CD14-positive monocyte (primary cell): ENCODE results near the gene GPATCH2. TPM values are rescaled to one million over a fixed set of nuclear protein-coding genes. Genes with fewer than 3 reads are reported as not detected.

ENCODE experiments used
- DNase-seq, 3 donors: peaks; one replicate each; pipeline ENCODE4 v3.0.0-alpha.2; 2011 to 2022
- H2AFZ ChIP-seq: 2 replicates; pipeline ENCODE4 v1.6.0; 2012; ENCODE audit warnings: mild to moderate bottlenecking, low read depth, low read length, inconsistent platforms; ENCODE audit not compliant: insufficient read depth, poor library complexity, severe bottlenecking
- H3K27ac ChIP-seq, 2 donors: 1 replicate in 1 of 2; 2 replicates in 1 of 2; pipeline ENCODE4 v1.5.1; 2012 to 2013; ENCODE audit warnings: low read length in 2 of 2, control low read depth in 1 of 2, inconsistent platforms in 1 of 2, low read depth in 1 of 2, mild to moderate bottlenecking in 1 of 2
- H3K27me3 ChIP-seq, 2 donors: one replicate each; pipeline versions ENCODE4 v1.6.0 to v1.6.1; 2011 to 2013; ENCODE audit warnings: low read length in 2 of 2; ENCODE audit not compliant: control insufficient read depth in 2 of 2, insufficient read depth in 2 of 2
- H3K36me3 ChIP-seq, 2 donors: replicated peaks in 1 of 2; 1 replicate in 1 of 2; 2 replicates in 1 of 2; pipeline versions ENCODE4 v1.5.1 to v1.6.1; 2012 to 2013; ENCODE audit warnings: low read length in 2 of 2, control low read depth in 1 of 2, inconsistent platforms in 1 of 2, mild to moderate bottlenecking in 1 of 2; ENCODE audit not compliant: insufficient read depth in 2 of 2, control insufficient read depth in 1 of 2
- H3K4me1 ChIP-seq, 2 donors: 1 replicate in 1 of 2; 2 replicates in 1 of 2; pipeline versions ENCODE4 v1.5.1 to v1.6.1; 2012 to 2013; ENCODE audit warnings: low read length in 2 of 2, control low read depth in 1 of 2, inconsistent platforms in 1 of 2, mild to moderate bottlenecking in 1 of 2, moderate library complexity in 1 of 2; ENCODE audit not compliant: insufficient read depth in 2 of 2, control insufficient read depth in 1 of 2
- H3K4me2 ChIP-seq: replicated peaks from 2 replicates; pipeline ENCODE3; 2012; ENCODE audit warnings: low read length, moderate library complexity, mild to moderate bottlenecking; ENCODE audit not compliant: poor library complexity, severe bottlenecking; ENCODE audit errors: extremely low read depth
- H3K4me3 ChIP-seq, 3 experiments: fragments of 200-600 bp in 1 of 3; sonication (generic) in 1 of 3; replicated peaks in 1 of 3; 1 replicate in 2 of 3; 2 replicates in 1 of 3; pipeline ENCODE4 v1.5.1; 2011 to 2013; ENCODE audit warnings: low read length in 3 of 3, mild to moderate bottlenecking in 3 of 3, control low read depth in 2 of 3, low read depth in 2 of 3, inconsistent platforms in 1 of 3, moderate library complexity in 1 of 3
- H3K79me2 ChIP-seq: 2 replicates; pipeline ENCODE4 v1.6.0; 2012; ENCODE audit warnings: mild to moderate bottlenecking, control low read depth, inconsistent platforms, low read length, moderate library complexity; ENCODE audit not compliant: insufficient read depth
- H3K9ac ChIP-seq: 2 replicates; pipeline ENCODE4 v1.6.0; 2017; ENCODE audit warnings: low read length, mild to moderate bottlenecking; ENCODE audit not compliant: insufficient read depth, poor library complexity, severe bottlenecking
- H3K9me3 ChIP-seq, 2 donors: replicated peaks in 1 of 2; 1 replicate in 1 of 2; 2 replicates in 1 of 2; pipeline versions ENCODE4 v1.5.1 to v1.6.1; 2012 to 2013; ENCODE audit warnings: low read length in 2 of 2, control low read depth in 1 of 2; ENCODE audit not compliant: control insufficient read depth in 1 of 2, insufficient read depth in 1 of 2
- H4K20me1 ChIP-seq: 2 replicates; pipeline ENCODE4 v1.6.0; 2012; ENCODE audit warnings: mild to moderate bottlenecking, low read length, control low read depth, moderate library complexity; ENCODE audit not compliant: insufficient read depth
- H3K27ac Mint-ChIP-seq, 7 donors: one replicate each; pipeline ENCODE4 v1.8.0; 2020; ENCODE audit warnings: mild to moderate bottlenecking in 7 of 7, mixed read lengths in 7 of 7, moderate library complexity in 6 of 7, inconsistent platforms in 2 of 7
- H3K27me3 Mint-ChIP-seq, 3 donors: one replicate each; pipeline ENCODE4 v1.8.0; 2021 to 2022; ENCODE audit warnings: low read depth in 3 of 3, mild to moderate bottlenecking in 3 of 3, mixed read lengths in 3 of 3, moderate library complexity in 3 of 3, inconsistent platforms in 1 of 3
- H3K36me3 Mint-ChIP-seq, 2 donors: one replicate each; pipeline ENCODE4 v1.8.0; 2020; ENCODE audit warnings: mixed read lengths in 2 of 2, inconsistent platforms in 1 of 2, mild to moderate bottlenecking in 1 of 2
- H3K4me1 Mint-ChIP-seq: one replicate; pipeline ENCODE4 v1.8.0; 2020; ENCODE audit warnings: mild to moderate bottlenecking, mixed read lengths
- H3K4me3 Mint-ChIP-seq, 2 donors: one replicate each; pipeline ENCODE4 v1.8.0; 2020; ENCODE audit warnings: mild to moderate bottlenecking in 2 of 2, mixed read lengths in 2 of 2, moderate library complexity in 1 of 2
- H3K9me3 Mint-ChIP-seq, 7 donors: one replicate each; pipeline ENCODE4 v1.8.0; 2020 to 2022; ENCODE audit warnings: mixed read lengths in 7 of 7, mild to moderate bottlenecking in 6 of 7, moderate library complexity in 6 of 7, inconsistent platforms in 2 of 7
- CTCF ChIP-seq: fragments of 200-600 bp; IDR thresholded peaks from one replicate; pipeline ENCODE4 v1.8.0; 2022; ENCODE audit warnings: antibody characterized with exemption, mild to moderate bottlenecking
- WGBS: methylation state at CpG from one replicate; pipeline ENCODE4 v1.1.5; 2013; ENCODE audit warnings: missing lambda C conversion rate; ENCODE audit not compliant: insufficient coverage; 5-methylcytosine and 5-hydroxymethylcytosine counted together
- intact Hi-C, 2 donors: fragments of 100-400 bp; cut with micrococcal nuclease; formaldehyde crosslinking; loops; one replicate each; pipeline versions ENCODE4 v1.15.0 to v1.15.1; 2023
- polyA plus RNA-seq, 3 donors: library from polyadenylated mRNA; depleted of rRNA in 1 of 3; unstranded in 2 of 3; stranded (reverse) in 1 of 3; fragments of 300-500 nt in 2 of 3; fragments of >200 nt in 1 of 3; fragmentation: Illumina TruSeq in 2 of 3; gene quantifications; 1 replicate in 2 of 3; 2 replicates in 1 of 3; pipeline ENCODE4 v1.2.3, GENCODE V29; 2012 to 2021

The GPATCH2 gene
- polyA plus RNA-seq, 3 donors, result 1.8 to 3.4 (median 1.9) TPM

GRCh38 chr1:217453816-217454215, 177.1 kb downstream of the GPATCH2 start:
- no peak overlapping the region for H3K4me3 ChIP-seq
- H3K9me3 ChIP-seq, result peaks cover 0 to 13% of the 10 kb centered on the region in 2 donors
- no peaks in the 10 kb centered on the region for H3K27me3 ChIP-seq
- no peak overlapping the region for H3K4me2 ChIP-seq
- no peaks in the 10 kb centered on the region for H3K79me2 ChIP-seq
- H3K9ac ChIP-seq, result no peak overlapping the region
- no peak overlapping the region for H2AFZ ChIP-seq
- H4K20me1 ChIP-seq, result no peaks in the 10 kb centered on the region
- WGBS, result 94% methylated on average over 3 of the region's 4 CpGs
- Mint-ChIP-seq H3K9me3 (peaks cover 0 to 20% (median 7%) of the 10 kb centered on the region in 7 donors), H3K27ac (no peak overlapping the region), H3K36me3 (peaks cover 0 to 2% of the 10 kb centered on the region in 2 donors), H3K4me1 (no peaks in the 10 kb centered on the region), H3K27me3 (peaks cover 0 to 2% (median 0%) of the 10 kb centered on the region in 3 donors), H3K4me3 (no peak overlapping the region)
- H3K27ac ChIP-seq, result no peak overlapping the region
- no peak for TF ChIP-seq CTCF
- H3K4me1 ChIP-seq, result no peaks in the 10 kb centered on the region
- DNase-seq, result no peak
- H3K36me3 ChIP-seq, result no peaks in the 10 kb centered on the region
- intact Hi-C loops, result no loop called here

- no peak overlapping the region for H3K27ac ChIP-seq
- DNase-seq, result no peak
- H3K4me3 Mint-ChIP-seq, result no peak overlapping the region
- no peaks in the 10 kb centered on the region for H3K9me3 ChIP-seq
- H3K9ac ChIP-seq, result no peak overlapping the region
- TF ChIP-seq CTCF, result no peak
- no peak overlapping the region for H3K4me2 ChIP-seq
- 95% methylated on average over 4 of the region's 6 CpGs for WGBS
- no peak overlapping the region for H3K27ac Mint-ChIP-seq
- H4K20me1 ChIP-seq, result no peaks in the 10 kb centered on the region
- H3K36me3 ChIP-seq, result no peaks in the 10 kb centered on the region
- intact Hi-C loops, result loop anchor here in 1 of 2 donors (2.0 kb wide), 1 partner anchor 75 kb away; no protein-coding TSS in a partner anchor
- H3K4me1 Mint-ChIP-seq, result no peaks in the 10 kb centered on the region
- H3K27me3 ChIP-seq, result no peaks in the 10 kb centered on the region
- no peak overlapping the region for H2AFZ ChIP-seq
- no peaks in the 10 kb centered on the region for H3K27me3 Mint-ChIP-seq
- H3K4me3 ChIP-seq, result no peak overlapping the region
- peaks cover 3 to 4% of the 10 kb centered on the region in 2 donors for H3K36me3 Mint-ChIP-seq
- no peaks in the 10 kb centered on the region for H3K79me2 ChIP-seq
- H3K9me3 Mint-ChIP-seq, result peaks cover 0 to 9% (median 0%) of the 10 kb centered on the region in 7 donors
- no peaks in the 10 kb centered on the region for H3K4me1 ChIP-seq
Measured at GRCh38 chr1:217449370-217449769, 181.5 kb downstream of the GPATCH2 start.
